ENCODE results near the gene DLX4.

GRCh38 chr17:49931416-49932137, 37.4 kb upstream of the DLX4 start:
- no peak for TF ChIP-seq EP300 (IDR thresholded peaks at IDR 0.05)
- no peak for TF ChIP-seq CTCF (IDR thresholded peaks at IDR 0.05)
